Activated CD8-positive, alpha-beta T cell treated with anti-CD3 and anti-CD28 coated beads for 36 hours (primary cell): ENCODE data around the gene TFEB. TPM values are rescaled to one million over a fixed set of nuclear protein-coding genes. Genes with fewer than 3 reads are reported as not detected.

Source experiments
- ATAC-seq: fragments of 200-7000 bp; cut with Tn5 transposase; one replicate; pipeline ENCODE4 v1.10.0; 2021; ENCODE audit warnings: mild to moderate bottlenecking, moderate library complexity
- CTCF ChIA-PET: fragments of 350-600 bp; sonication (Branson Sonifier 250); formaldehyde crosslinking; loops from one replicate; lab custom pipeline; 2021; ENCODE audit warnings: antibody characterized with exemption; lab: Charles Lee
- POLR2A ChIA-PET: fragments of 350-600 bp; sonication (Branson Sonifier 250); formaldehyde crosslinking; loops from one replicate; lab custom pipeline; 2021; ENCODE audit warnings: antibody characterized with exemption; lab: Charles Lee
- DNase-seq: peaks from one replicate; pipeline ENCODE4 v3.0.0-alpha.2; 2020
- H3K27ac Mint-ChIP-seq: one replicate; pipeline ENCODE4 v1.8.0; 2021; ENCODE audit warnings: mild to moderate bottlenecking, mixed read lengths
- H3K27me3 Mint-ChIP-seq: one replicate; pipeline ENCODE4 v1.8.0; 2021; ENCODE audit warnings: mixed read lengths
- H3K36me3 Mint-ChIP-seq: one replicate; pipeline ENCODE4 v1.8.0; 2021; ENCODE audit warnings: low read depth, mixed read lengths
- H3K4me1 Mint-ChIP-seq: one replicate; pipeline ENCODE4 v1.8.0; 2021; ENCODE audit warnings: low read depth, mixed read lengths
- H3K4me3 Mint-ChIP-seq: one replicate; pipeline ENCODE4 v1.8.0; 2021; ENCODE audit warnings: mild to moderate bottlenecking, moderate library complexity, mixed read lengths
- H3K9me3 Mint-ChIP-seq: one replicate; pipeline ENCODE4 v1.8.0; 2021; ENCODE audit warnings: mixed read lengths
- CTCF ChIP-seq: fragments of 200-600 bp; IDR thresholded peaks from one replicate; pipeline ENCODE4 v1.8.0; 2022; ENCODE audit warnings: antibody characterized with exemption, mild to moderate bottlenecking
- intact Hi-C: fragments of 100-400 bp; cut with micrococcal nuclease; formaldehyde crosslinking; loops from one replicate; pipeline ENCODE4 v1.10.0; 2022
- total RNA-seq, 2 experiments: library from RNA; stranded (reverse); gene quantifications; one replicate each; pipeline ENCODE4 v1.2.3, GENCODE V29; 2021

Gene TFEB
- total RNA-seq, 2 experiments from 2014 or later = 14.6 to 15.9 TPM

DNA sequence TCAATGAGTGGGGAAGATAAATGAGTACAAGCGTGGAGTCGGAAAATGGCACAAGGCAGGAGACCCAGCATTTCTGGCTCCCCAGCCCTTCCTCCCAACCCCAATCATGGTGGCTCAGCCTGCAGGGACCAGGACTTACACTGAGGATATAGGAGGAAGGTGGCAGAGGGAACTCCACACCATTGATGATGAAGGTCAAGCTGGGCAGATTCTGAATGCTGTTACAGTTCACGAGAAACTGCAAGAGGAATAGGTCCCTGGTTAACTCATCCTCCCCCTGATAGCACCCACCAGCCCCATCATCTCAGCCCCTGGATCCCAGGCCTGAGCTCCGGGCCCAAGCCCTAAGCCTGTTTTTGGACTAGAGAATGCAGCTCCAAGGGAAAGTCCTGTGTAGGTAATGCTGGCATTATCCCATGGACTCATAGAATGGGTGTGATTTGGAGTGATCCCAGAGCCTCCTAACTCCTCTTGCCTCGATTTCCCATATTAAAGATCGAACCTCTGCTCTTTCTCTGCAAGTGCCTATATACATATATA lies 2.3 kb upstream of the TFEB start:
- Mint-ChIP-seq H3K36me3 (no peaks in the 10 kb centered on the region), H3K4me1 (peaks cover 12% of the 10 kb centered on the region), H3K27ac (no peak overlapping the region), H3K9me3 (no peaks in the 10 kb centered on the region), H3K27me3 (no peaks in the 10 kb centered on the region), H3K4me3 (no peak overlapping the region)
- intact Hi-C loops = no loop called here
- no peak for DNase-seq
- ATAC-seq = no peak
- no peak for TF ChIP-seq CTCF
- CTCF ChIA-PET = interaction anchor here (1.5 to 2.1 kb wide), 2 partner anchors 13 to 31 kb away, joined by 5 read pairs; no protein-coding TSS in a partner anchor
- POLR2A ChIA-PET = no interaction called here

- Mint-ChIP-seq H3K27me3 (no peaks in the 10 kb centered on the region), H3K4me3 (no peak overlapping the region), H3K9me3 (no peaks in the 10 kb centered on the region), H3K36me3 (no peaks in the 10 kb centered on the region), H3K27ac (no peak overlapping the region), H3K4me1 (peaks cover 16% of the 10 kb centered on the region)
- ChIA-PET CTCF (interaction anchor here (1.4 to 2.1 kb wide), 3 partner anchors 14 to 49 kb away, joined by 3 to 5 read pairs (median 5); no protein-coding TSS in a partner anchor), POLR2A (no interaction called here)
- intact Hi-C loops = no loop called here
- no peak for ATAC-seq
- DNase-seq = no peak
- TF ChIP-seq CTCF = no peak
Observed at GRCh38 chr6:41736800-41737555, 1.6 kb upstream of the TFEB start.

GRCh38 chr6:41736186-41736733 lies 852 bp upstream of the TFEB start:
- Mint-ChIP-seq H3K4me1 (peaks cover 20% of the 10 kb centered on the region), H3K27me3 (no peaks in the 10 kb centered on the region), H3K9me3 (no peaks in the 10 kb centered on the region), H3K27ac (no peak overlapping the region), H3K4me3 (no peak overlapping the region), H3K36me3 (no peaks in the 10 kb centered on the region)
- ATAC-seq (no peak), DNase-seq (no peak)
- CTCF ChIA-PET = interaction anchor here (0.7 to 3.7 kb wide), 4 partner anchors 20 to 53 kb away, joined by 3 to 29 read pairs (median 3); no protein-coding TSS in a partner anchor
- POLR2A ChIA-PET = interaction anchor here (0.8 to 1.0 kb wide), 2 partner anchors 16 to 183 kb away, joined by 3 read pairs; no protein-coding TSS in a partner anchor
- intact Hi-C loops = no loop called here
- TF ChIP-seq CTCF = no peak

- no peak for TF ChIP-seq CTCF
- intact Hi-C loops = no loop called here
- ChIA-PET POLR2A (interaction anchor here (0.6 to 2.0 kb wide), 7 partner anchors 14 to 1009 kb away, joined by 3 to 7 read pairs (median 3); partner anchors contain the start of gene TOMM6), CTCF (interaction anchor here (1.1 to 3.7 kb wide), 10 partner anchors 13 to 813 kb away, joined by 3 to 29 read pairs (median 6); partner anchors contain the start of genes PRICKLE4 and TOMM6)
- H3K36me3 Mint-ChIP-seq = no peaks in the 10 kb centered on the region
- H3K27ac Mint-ChIP-seq = no peak overlapping the region
- ATAC-seq (peak; percentile 37), DNase-seq (peak; percentile 74)
- no peaks in the 10 kb centered on the region for H3K9me3 Mint-ChIP-seq
- peaks cover 33% of the 10 kb centered on the region for H3K4me1 Mint-ChIP-seq
- H3K4me3 Mint-ChIP-seq = peak overlapping the region; percentile 84
- H3K27me3 Mint-ChIP-seq = no peaks in the 10 kb centered on the region
Observed at GRCh38 chr6:41734666-41735426, 562 bp downstream of the TFEB start.
